Suppressor macrophage treated with lipopolysaccharide for 4 hours (primary cell): ENCODE data around the gene FAM168B.

Source experiments
- DNase-seq: peaks from one replicate; pipeline ENCODE4 v3.0.0-alpha.2; 2020

The FAM168B gene, protein sequence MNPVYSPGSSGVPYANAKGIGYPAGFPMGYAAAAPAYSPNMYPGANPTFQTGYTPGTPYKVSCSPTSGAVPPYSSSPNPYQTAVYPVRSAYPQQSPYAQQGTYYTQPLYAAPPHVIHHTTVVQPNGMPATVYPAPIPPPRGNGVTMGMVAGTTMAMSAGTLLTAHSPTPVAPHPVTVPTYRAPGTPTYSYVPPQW

GRCh38 chr2:131093006-131093695 lies at the start of gene FAM168B:
TSS of gene FAM168B (minus strand) at chr2:131093460. CDS start at chr2:131082646, 10,814 bp downstream.
- peak; percentile 96 for DNase-seq

- no peak for DNase-seq
Observed at GRCh38 chr2:131142849-131143248, 49.6 kb upstream of the FAM168B start.

GRCh38 chr2:131140581-131140980 lies 47.3 kb upstream of the FAM168B start:
- DNase-seq = no peak

- DNase-seq = no peak
Observed at GRCh38 chr2:131132729-131133128, 39.5 kb upstream of the FAM168B start.

- no peak for DNase-seq
Observed at GRCh38 chr2:131130298-131130596, 37.0 kb upstream of the FAM168B start.

GRCh38 chr2:131127981-131128380 lies 34.7 kb upstream of the FAM168B start:
- no peak for DNase-seq

GRCh38 chr2:131127076-131127475 lies 33.8 kb upstream of the FAM168B start:
- DNase-seq = no peak

DNA sequence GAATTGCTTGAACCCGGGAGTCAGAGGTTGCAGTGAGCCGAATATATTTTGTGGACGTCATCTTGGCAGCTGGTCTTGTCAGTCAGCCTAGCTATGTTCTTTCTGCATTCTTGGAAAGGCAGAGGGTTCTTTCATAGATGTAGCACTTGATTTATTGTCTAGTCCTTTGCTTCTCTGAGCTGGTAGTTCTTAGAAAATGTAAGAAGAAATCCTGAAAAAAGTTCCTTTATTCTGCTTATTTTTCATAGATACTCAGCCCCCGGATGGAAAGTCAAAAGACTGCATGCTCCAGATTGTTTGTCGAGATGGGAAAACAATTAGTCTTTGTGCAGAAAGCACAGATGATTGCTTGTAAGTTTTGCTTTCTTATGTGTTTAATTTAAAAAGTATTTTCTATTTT lies 33.2 kb upstream of the FAM168B start:
- DNase-seq = no peak

DNA sequence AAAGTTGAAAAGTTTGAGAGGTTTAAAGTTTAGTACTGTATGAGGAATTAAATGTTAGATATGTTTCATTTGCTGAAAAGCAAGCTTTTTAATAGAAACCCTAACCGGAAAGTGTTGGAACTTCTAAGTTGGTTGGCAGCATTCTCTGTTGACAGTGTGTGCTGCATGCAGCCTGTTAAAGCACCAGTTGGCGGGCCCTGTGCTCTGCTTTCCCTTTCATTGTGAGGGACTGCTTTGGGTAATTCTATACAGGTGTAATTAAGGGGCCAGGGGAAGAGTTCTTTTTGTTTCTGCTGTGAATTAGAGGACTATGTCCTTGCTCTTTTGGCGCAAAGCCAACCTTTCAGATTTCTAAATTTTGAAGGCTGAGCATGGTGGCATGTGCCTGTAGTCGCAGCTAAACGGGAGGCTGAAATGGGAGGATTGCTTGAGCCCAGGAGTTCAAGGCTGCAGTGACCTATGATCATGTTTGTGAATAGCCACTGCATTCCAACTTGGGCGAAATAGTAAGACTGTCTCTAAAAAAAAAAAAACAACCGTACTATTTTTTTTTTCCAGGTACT lies 32.0 kb upstream of the FAM168B start:
- DNase-seq = no peak

DNA sequence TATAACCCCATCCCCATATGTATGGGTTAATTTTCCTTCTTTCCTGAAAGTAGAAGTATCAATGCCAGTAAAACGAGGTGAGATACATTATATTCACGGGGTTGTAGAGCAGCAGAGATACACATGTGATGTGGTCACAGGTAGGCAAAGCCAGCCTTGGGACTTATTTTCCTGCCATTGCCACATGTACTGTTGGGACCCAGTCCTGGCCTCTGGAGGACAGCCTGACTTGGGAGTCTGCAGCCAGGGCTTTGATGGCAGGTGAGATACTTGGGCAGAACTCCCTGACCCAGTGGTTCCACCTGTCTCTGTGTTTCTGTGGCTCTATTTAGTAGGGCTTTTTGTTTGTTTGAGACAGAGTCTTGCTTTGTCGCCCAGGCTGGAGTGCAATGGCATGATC lies 29.9 kb upstream of the FAM168B start:
- DNase-seq = no peak

DNA sequence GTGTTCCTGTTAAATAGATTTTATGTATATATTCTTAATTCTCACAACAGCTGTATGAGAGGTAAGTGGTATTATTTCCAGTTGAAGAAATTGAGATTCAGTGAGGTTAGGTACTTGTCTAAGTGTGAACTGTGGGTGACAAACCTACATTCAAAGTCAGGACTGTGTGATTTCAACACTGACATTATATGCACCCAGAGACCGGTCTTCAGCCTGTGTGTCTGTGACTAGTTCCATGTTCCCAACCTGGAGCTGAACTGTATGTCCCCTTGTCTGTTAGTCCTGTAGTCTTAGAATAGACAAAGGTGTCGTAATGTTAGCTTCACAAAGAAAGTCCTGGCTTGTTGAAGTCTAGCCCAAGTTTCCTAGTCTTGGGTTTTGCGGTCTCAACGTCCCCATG lies 29.2 kb upstream of the FAM168B start:
- DNase-seq = no peak

DNA sequence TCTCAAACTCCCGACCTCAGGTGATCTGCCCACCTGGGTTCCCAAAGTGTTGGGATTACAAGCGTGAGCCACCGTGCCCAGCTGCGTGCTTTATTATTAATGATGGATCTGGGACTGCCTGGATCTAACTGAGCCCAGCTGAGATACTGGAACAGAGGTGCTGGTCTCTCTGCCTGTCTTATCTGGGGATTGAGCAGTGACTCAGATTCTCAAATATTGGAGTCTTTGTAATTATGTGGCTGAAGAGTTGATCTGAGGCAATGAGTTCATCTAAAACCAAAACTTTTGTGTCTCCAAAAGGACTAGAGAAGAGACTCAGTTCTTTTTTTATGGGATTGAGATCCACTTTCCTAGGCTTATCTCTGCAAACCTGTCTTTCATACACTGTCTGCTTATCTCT lies 28.2 kb upstream of the FAM168B start:
- DNase-seq = no peak

- DNase-seq = no peak
Observed at GRCh38 chr2:131120815-131121317, 27.6 kb upstream of the FAM168B start.

- no peak for DNase-seq
Observed at GRCh38 chr2:131115752-131116151, 22.5 kb upstream of the FAM168B start.

DNA sequence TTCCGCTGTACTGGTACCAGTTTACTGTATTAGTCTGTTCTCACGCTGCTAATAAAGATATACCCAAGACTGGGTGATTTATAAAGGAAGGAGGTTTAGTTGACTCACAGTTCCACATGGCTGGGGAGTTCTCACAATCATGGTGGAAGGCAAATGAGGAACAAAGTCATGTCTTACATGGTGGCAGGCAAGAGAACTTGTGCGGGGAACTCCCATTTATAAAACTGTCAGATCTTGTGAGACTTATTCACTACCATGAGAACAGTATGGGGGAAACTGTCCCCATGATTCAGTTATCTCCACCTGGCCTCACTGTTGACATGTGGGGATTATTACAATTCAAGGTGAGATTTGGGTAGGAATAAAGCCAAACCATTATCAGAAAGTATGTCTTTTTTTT lies 21.7 kb upstream of the FAM168B start:
- peak; percentile 65 for DNase-seq

DNA sequence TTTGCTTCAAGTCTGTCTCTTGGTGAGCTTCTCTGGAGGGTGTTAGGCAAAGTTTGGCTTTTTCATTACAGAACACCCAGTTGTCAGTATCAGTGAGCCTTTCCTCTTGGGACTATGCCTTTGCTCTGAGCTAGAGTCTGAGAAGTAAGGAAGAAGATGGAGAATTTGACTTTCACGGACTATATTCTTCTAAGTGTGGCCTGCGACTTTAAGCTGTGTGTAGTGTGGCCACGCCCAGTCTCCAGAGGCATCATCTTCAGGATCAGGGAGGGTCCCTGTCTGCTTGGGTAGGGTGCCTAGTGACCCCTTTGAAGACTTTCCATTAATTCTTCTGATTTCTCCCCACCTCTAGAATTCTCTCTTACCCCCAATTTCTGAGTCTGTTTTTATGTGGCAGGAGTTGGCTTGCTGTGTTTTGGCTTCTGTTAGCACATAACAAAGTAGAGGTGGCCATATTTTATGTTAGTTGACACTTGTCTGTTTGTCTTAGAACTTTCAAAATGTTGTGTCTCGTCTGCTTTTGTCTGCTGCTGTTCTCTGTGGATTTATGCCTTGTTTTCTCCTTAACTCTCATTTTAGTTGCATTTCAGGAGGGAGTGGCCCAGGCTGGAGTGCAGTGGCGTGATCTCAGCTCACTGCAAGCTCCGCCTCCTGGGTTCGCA lies 20.4 kb upstream of the FAM168B start:
- DNase-seq = no peak

GRCh38 chr2:131112529-131112928 lies 19.3 kb upstream of the FAM168B start:
- no peak for DNase-seq

- peak; percentile 84 for DNase-seq
Observed at GRCh38 chr2:131105950-131106801, 12.9 kb upstream of the FAM168B start.

- peak; percentile 97 for DNase-seq
Observed at GRCh38 chr2:131105156-131105949, 12.1 kb upstream of the FAM168B start, which contains the start of gene PLEKHB2. TSS of gene PLEKHB2 (plus strand) at chr2:131105336. CDS start at chr2:131120942, 15,606 bp downstream.

DNA sequence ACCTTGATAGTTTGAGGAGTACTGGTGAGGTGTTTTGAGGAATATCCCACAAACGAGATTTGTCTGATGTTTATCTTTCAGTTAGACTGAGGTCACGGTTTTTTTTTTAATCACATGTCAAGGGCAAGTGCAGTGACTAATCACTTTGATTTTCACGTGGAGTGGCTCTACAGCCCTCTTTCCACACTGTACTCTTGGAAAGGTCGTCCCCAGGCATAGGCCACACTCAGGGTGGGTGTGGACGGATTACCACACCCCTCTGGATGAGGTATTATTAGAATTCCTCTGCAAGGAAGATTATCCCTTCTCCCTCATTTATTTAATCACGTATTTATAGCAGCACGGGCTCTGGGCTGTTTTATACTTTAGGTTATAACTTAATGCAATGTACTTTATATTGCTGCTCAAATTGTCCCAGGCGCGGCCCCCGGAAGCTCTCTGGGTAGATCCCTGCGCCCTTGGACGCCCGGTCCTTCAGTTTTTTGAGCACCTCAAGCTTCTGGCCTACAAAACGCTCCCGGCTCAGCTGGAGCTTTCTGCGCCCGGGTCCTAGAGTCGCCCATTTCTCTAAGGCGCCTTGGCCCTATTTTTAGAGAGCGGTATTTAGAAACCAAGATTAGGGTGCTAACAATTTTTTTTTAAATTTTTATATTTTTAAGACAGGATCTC lies 11.4 kb upstream of the FAM168B start:
- DNase-seq = peak; percentile 92

GRCh38 chr2:131103165-131103564 lies 9.9 kb upstream of the FAM168B start:
- DNase-seq = peak; percentile 30
